WI38 (cell line): ENCODE data around the gene UFD1.

Source experiments
- H3K4me3 ChIP-seq: 2 replicates; pipeline ENCODE4 v1.5.1; 2011; ENCODE audit warnings: low read depth, mild to moderate bottlenecking, control low read depth, low read length
- CTCF ChIP-seq: IDR thresholded peaks from 2 replicates; pipeline ENCODE4 v1.5.1; 2012; ENCODE audit warnings: low read depth, mild to moderate bottlenecking, control low read depth, low read length

UFD1 gene

GRCh38 chr22:19519041-19519926, 40.3 kb upstream of the UFD1 start:
- H3K4me3 ChIP-seq, result no peak overlapping the region
- TF ChIP-seq CTCF, result no peak

GRCh38 chr22:19518635-19519034, 39.6 kb upstream of the UFD1 start:
- no peak for TF ChIP-seq CTCF
- no peak overlapping the region for H3K4me3 ChIP-seq

GRCh38 chr22:19517919-19518611, 39.1 kb upstream of the UFD1 start:
- H3K4me3 ChIP-seq, result no peak overlapping the region
- TF ChIP-seq CTCF, result no peak

- no peak overlapping the region for H3K4me3 ChIP-seq
- no peak for TF ChIP-seq CTCF
Observed at GRCh38 chr22:19517171-19517500, 38.1 kb upstream of the UFD1 start.

GRCh38 chr22:19516378-19517170, 37.6 kb upstream of the UFD1 start:
- TF ChIP-seq CTCF, result no peak
- no peak overlapping the region for H3K4me3 ChIP-seq

- TF ChIP-seq CTCF, result no peak
- no peak overlapping the region for H3K4me3 ChIP-seq
Observed at GRCh38 chr22:19515654-19516377, 36.8 kb upstream of the UFD1 start.
